Activated gamma-delta T cell treated with anti-CD3 and anti-CD28 coated beads, Interleukin-2, amount 50 U/mL, for 16 hours (primary cell): ENCODE data around the gene VEPH1.
"Not testable (repeated sequence)": the region's sequence is repeated elsewhere in the genome, so short reads cannot be mapped to it uniquely, and the experiment has no call there.

Source experiments
- DNase-seq: peaks from one replicate; pipeline ENCODE4 v3.0.0-alpha.2; 2020; ENCODE audit warnings: low read depth

Gene VEPH1

GRCh38 chr3:157347577-157348303 lies 155.5 kb downstream of the VEPH1 start:
- DNase-seq: no peak

GRCh38 chr3:157336252-157337009 lies 166.8 kb downstream of the VEPH1 start:
- no peak for DNase-seq

GRCh38 chr3:157335233-157336076 lies 167.8 kb downstream of the VEPH1 start:
- DNase-seq: no peak

- DNase-seq: no peak
Observed at GRCh38 chr3:157333551-157333991, 169.6 kb downstream of the VEPH1 start.

GRCh38 chr3:157330206-157330605 lies 173.0 kb downstream of the VEPH1 start:
- DNase-seq: no peak

GRCh38 chr3:157329551-157329950 lies 173.7 kb downstream of the VEPH1 start:
- DNase-seq: no peak

GRCh38 chr3:157327837-157328236 lies 175.4 kb downstream of the VEPH1 start:
- no peak for DNase-seq

GRCh38 chr3:157327018-157327417 lies 176.2 kb downstream of the VEPH1 start:
- no peak for DNase-seq

GRCh38 chr3:157324869-157325268 lies 178.3 kb downstream of the VEPH1 start:
- DNase-seq: not testable (repeated sequence)

- no peak for DNase-seq
Observed at GRCh38 chr3:157323360-157323759, 179.9 kb downstream of the VEPH1 start.

- DNase-seq: no peak
Observed at GRCh38 chr3:157319672-157320071, 183.5 kb downstream of the VEPH1 start.

GRCh38 chr3:157318639-157319288 lies 184.5 kb downstream of the VEPH1 start:
- no peak for DNase-seq

- DNase-seq: no peak
Observed at GRCh38 chr3:157317895-157318294, 185.3 kb downstream of the VEPH1 start.

GRCh38 chr3:157313186-157313585 lies 190.0 kb downstream of the VEPH1 start:
- DNase-seq: no peak

GRCh38 chr3:157312376-157312745 lies 190.9 kb downstream of the VEPH1 start:
- no peak for DNase-seq

GRCh38 chr3:157311633-157312375 lies 191.4 kb downstream of the VEPH1 start:
- DNase-seq: no peak

- DNase-seq: no peak
Observed at GRCh38 chr3:157310329-157311052, 192.7 kb downstream of the VEPH1 start.

GRCh38 chr3:157306502-157306901 lies 196.7 kb downstream of the VEPH1 start:
- no peak for DNase-seq

GRCh38 chr3:157305392-157305791 lies 197.8 kb downstream of the VEPH1 start:
- no peak for DNase-seq

- no peak for DNase-seq
Observed at GRCh38 chr3:157301755-157302154, 201.5 kb downstream of the VEPH1 start.
